GM12878 (cell line): ENCODE measurements around the gene PAX2. TPM values are rescaled to one million over a fixed set of nuclear protein-coding genes. Genes with fewer than 3 reads are reported as not detected.

ENCODE experiments used
- ATAC-seq: fragments of 200-7000 bp; cut with Tn5 transposase; 3 replicates; pipeline ENCODE4 v1.9.1; 2020; ENCODE audit warnings: mild to moderate bottlenecking, moderate library complexity
- BruUV-seq: library from RNA; stranded (reverse); fragments of 400-500 nt; replicated peaks from 2 replicates; lab custom pipeline; 2021; lab: Mats Ljungman, UMichigan
- CTCF ChIA-PET: fragments of 300-600 bp; sonication (Branson Sonifier 250); formaldehyde crosslinking; extraction: SDS; loops from one replicate; lab custom pipeline; 2021; ENCODE audit warnings: inconsistent platforms; lab: Yijun Ruan, JAX
- POLR2A ChIA-PET: fragments of 350-600 bp; formaldehyde crosslinking; extraction: SDS; loops from one replicate; lab custom pipeline; 2021; ENCODE audit warnings: inconsistent platforms; lab: Charles Lee
- RAD21 ChIA-PET: fragments of 300-600 bp; sonication (Branson Sonifier 250); formaldehyde crosslinking; loops from one replicate; lab custom pipeline; 2023; ENCODE audit warnings: antibody characterized with exemption; ENCODE audit not compliant: unreplicated experiment; lab: Charles Lee
- SMC1A ChIA-PET: fragments of 300-600 bp; sonication (Branson Sonifier 250); formaldehyde crosslinking; loops from one replicate; lab custom pipeline; 2023; ENCODE audit not compliant: unreplicated experiment, uncharacterized antibody; lab: Charles Lee
- DNase-seq: peaks from one replicate; pipeline ENCODE4 v3.0.0-alpha.2; 2011; ENCODE audit warnings: low read depth, low spot score
- FAIRE-seq: peaks from 3 replicates; lab custom pipeline; 2011; peaks lifted over from hg19 to GRCh38; lab: Jason Lieb, UNC
- H2AFZ ChIP-seq: 2 replicates; pipeline ENCODE4 v1.6.0; 2011; ENCODE audit warnings: low read depth, low read length, control low read depth; ENCODE audit not compliant: control insufficient read depth
- H3K27ac ChIP-seq: 2 replicates; pipeline ENCODE4 v1.5.1; 2011; ENCODE audit warnings: control low read depth; ENCODE audit not compliant: control insufficient read depth, insufficient read depth
- H3K27me3 ChIP-seq, 2 experiments: replicated peaks in 1 of 2; 2 replicates each; pipeline versions ENCODE4 v1.6.0 to v1.6.1; 2011; ENCODE audit warnings: low read length in 1 of 2; ENCODE audit not compliant: control insufficient read depth in 2 of 2, insufficient read depth in 2 of 2
- H3K36me3 ChIP-seq, 2 experiments: 2 replicates each; pipeline ENCODE4 v1.5.1; 2011; ENCODE audit warnings: low read length in 1 of 2; ENCODE audit not compliant: control insufficient read depth in 2 of 2, insufficient read depth in 2 of 2
- H3K4me1 ChIP-seq: 2 replicates; pipeline ENCODE4 v1.6.1; 2011; ENCODE audit warnings: mild to moderate bottlenecking, low read length, moderate library complexity, mixed read lengths; ENCODE audit not compliant: control insufficient read depth, insufficient read depth
- H3K4me2 ChIP-seq: 2 replicates; pipeline ENCODE4 v1.6.0; 2011; ENCODE audit warnings: control low read depth; ENCODE audit not compliant: control insufficient read depth, insufficient read depth
- H3K4me3 ChIP-seq: fragments of 200-600 bp; sonication (generic); 2 replicates; pipeline ENCODE4 v1.5.1; 2016
- H3K79me2 ChIP-seq: 2 replicates; pipeline ENCODE4 v1.6.0; 2011; ENCODE audit warnings: low read length; ENCODE audit not compliant: control insufficient read depth, insufficient read depth
- H3K9ac ChIP-seq: 2 replicates; pipeline ENCODE4 v1.8.0; 2011; ENCODE audit warnings: low read length, control low read depth, mixed read lengths; ENCODE audit not compliant: control insufficient read depth, insufficient read depth
- H3K9me3 ChIP-seq: replicated peaks from 3 replicates; pipeline ENCODE4 v1.5.1; 2011; ENCODE audit warnings: mild to moderate bottlenecking, low read length; ENCODE audit not compliant: control insufficient read depth, insufficient read depth
- H4K20me1 ChIP-seq: 2 replicates; pipeline ENCODE4 v1.6.0; 2011; ENCODE audit not compliant: control insufficient read depth, insufficient read depth
- CHD2 ChIP-seq: IDR thresholded peaks from 2 replicates; pipeline ENCODE4 v1.6.1; 2011; ENCODE audit warnings: low read depth, low read length, improper control_type of control experiment, borderline replicate concordance
- RELA ChIP-seq: fragments of 450-650 bp; IDR thresholded peaks from 2 replicates; pipeline ENCODE4 v1.8.0; 2014; ENCODE audit warnings: borderline replicate concordance; ENCODE audit not compliant: partially characterized antibody
- WGBS: methylation state at CpG from one replicate; pipeline ENCODE4 v1.1.6; 2016; ENCODE audit warnings: low lambda C conversion rate; ENCODE audit not compliant: insufficient replicate concordance, insufficient coverage; ENCODE audit errors: missing lambda C conversion rate; 5-methylcytosine and 5-hydroxymethylcytosine counted together
- in situ Hi-C: fragments of 300-500 bp; cut with MboI; formaldehyde crosslinking; loops from 9 replicates; pipeline ENCODE4 v1.14.3; 2018; ENCODE audit warnings: mixed read lengths
- intact Hi-C: fragments of 100-400 bp; cut with micrococcal nuclease; formaldehyde crosslinking; loops from one replicate; pipeline ENCODE4 v1.14.2; 2022; ENCODE audit not compliant: unreplicated experiment
- polyA plus RNA-seq, 11 experiments: library from polyadenylated mRNA; depleted of rRNA in 4 of 11; unstranded in 6 of 11; stranded (reverse) in 5 of 11; fragments of >200 nt; fragmentation: Nextera tagmentation in 4 of 11; fragmentation: Illumina TruSeq in 1 of 11; extraction: Ambion mirVana in 4 of 11; extraction: Trizol in 1 of 11; gene quantifications; 1 replicate in 1 of 11; 2 replicates in 10 of 11; pipeline versions ENCODE4 v1.2.1 to v1.2.3, GENCODE V29; 2011 to 2016; ENCODE audit warnings: inconsistent platforms in 2 of 11, missing spikeins in 2 of 11, low read depth in 1 of 11
- total RNA-seq, 4 experiments: library from RNA; depleted of rRNA in 3 of 4; stranded (reverse); fragments of >200 nt in 3 of 4; fragmentation: Illumina TruSeq in 1 of 4; extraction: Trizol in 1 of 4; gene quantifications; 2 replicates each; pipeline versions ENCODE4 v1.2.1 to v1.2.3, GENCODE V29; 2013 to 2021
- TF ChIP-seq, protein P1 (sequence below): fragments of 450-650 bp; IDR thresholded peaks from 2 replicates; pipeline ENCODE4 v1.6.1; 2017; ENCODE audit warnings: borderline replicate concordance
- TF ChIP-seq, protein P2 (sequence below): IDR thresholded peaks from 2 replicates; pipeline ENCODE4 v1.6.1; 2012; ENCODE audit warnings: low read depth, low read length, improper control_type of control experiment

PAX2 gene
- total and polyA plus RNA-seq, 10 of the 15 experiments (the other 5 are each of a cell fraction or from before 2014, with no cell fraction given) = not detected

DNA sequence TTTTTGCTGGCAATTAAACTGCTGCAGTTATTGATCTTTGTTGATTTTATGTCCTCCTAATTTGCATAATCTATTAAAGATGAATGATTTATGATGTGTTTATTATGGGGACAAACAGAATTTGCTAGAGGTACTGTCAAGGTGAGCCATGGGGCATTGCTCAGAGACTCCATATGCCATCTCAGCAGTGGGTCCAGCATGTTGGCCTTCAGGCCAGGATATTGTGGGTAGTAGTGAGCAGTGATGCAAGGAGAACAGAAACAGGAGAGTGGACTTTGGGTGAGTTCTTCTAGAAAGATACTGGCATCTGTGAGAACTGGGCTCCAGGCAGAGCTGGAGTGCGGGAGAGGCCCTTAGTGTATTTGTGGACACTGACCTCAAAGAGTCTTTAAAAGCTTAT lies 65.9 kb downstream of the PAX2 start:
- Histone ChIP-seq H3K4me3 (no peak overlapping the region), H3K27ac (no peak overlapping the region), H2AFZ (no peak overlapping the region), H3K9me3 (no peaks in the 10 kb centered on the region), H3K4me1 (no peaks in the 10 kb centered on the region), H3K4me2 (no peak overlapping the region), H3K27me3 (peaks cover 4 to 12% of the 10 kb centered on the region in 2 experiments; a peak in 2 of 4 replicates), H3K79me2 (no peaks in the 10 kb centered on the region), H3K9ac (no peak overlapping the region), H4K20me1 (no peaks in the 10 kb centered on the region), H3K36me3 (no peaks in the 10 kb centered on the region)
- DNase-seq (no peak), ATAC-seq (no peak), FAIRE-seq (no peak)
- in situ Hi-C loops = no loop called here
- RAD21 ChIA-PET = no interaction called here
- intact Hi-C loops = no loop called here
- SMC1A ChIA-PET = interaction anchor here (1.1 to 1.2 kb wide), 2 partner anchors 10 to 60 kb away, joined by 3 to 5 read pairs; no protein-coding TSS in a partner anchor
- POLR2A ChIA-PET = interaction anchor here (0.6 kb wide), 1 partner anchor 133 kb away, joined by 6 read pairs; no protein-coding TSS in a partner anchor
- CTCF ChIA-PET = interaction anchor here (1.3 kb wide), 1 partner anchor 67 kb away, joined by 4 read pairs; no protein-coding TSS in a partner anchor
- TF ChIP-seq, protein P1, sequence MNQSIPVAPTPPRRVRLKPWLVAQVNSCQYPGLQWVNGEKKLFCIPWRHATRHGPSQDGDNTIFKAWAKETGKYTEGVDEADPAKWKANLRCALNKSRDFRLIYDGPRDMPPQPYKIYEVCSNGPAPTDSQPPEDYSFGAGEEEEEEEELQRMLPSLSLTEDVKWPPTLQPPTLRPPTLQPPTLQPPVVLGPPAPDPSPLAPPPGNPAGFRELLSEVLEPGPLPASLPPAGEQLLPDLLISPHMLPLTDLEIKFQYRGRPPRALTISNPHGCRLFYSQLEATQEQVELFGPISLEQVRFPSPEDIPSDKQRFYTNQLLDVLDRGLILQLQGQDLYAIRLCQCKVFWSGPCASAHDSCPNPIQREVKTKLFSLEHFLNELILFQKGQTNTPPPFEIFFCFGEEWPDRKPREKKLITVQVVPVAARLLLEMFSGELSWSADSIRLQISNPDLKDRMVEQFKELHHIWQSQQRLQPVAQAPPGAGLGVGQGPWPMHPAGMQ = no peak
- no peak for TF ChIP-seq CHD2
- TF ChIP-seq, protein P2, sequence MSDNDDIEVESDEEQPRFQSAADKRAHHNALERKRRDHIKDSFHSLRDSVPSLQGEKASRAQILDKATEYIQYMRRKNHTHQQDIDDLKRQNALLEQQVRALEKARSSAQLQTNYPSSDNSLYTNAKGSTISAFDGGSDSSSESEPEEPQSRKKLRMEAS = no peak
- no peak for TF ChIP-seq RELA
- no TSS peak for BruUV-seq
- WGBS = 0% methylated on average over 1 of the region's 1 CpG
